Chondrocyte (in vitro differentiated cells): ENCODE measurements around the gene STXBP5. TPM values are rescaled to one million over a fixed set of nuclear protein-coding genes. Genes with fewer than 3 reads are reported as not detected.

Source experiments
- DNase-seq: peaks from one replicate; pipeline ENCODE4 v3.0.0; 2021; ENCODE audit warnings: mixed read lengths, low spot score
- H3K27ac Mint-ChIP-seq: one replicate; pipeline ENCODE4 v1.8.0; 2021; ENCODE audit warnings: mild to moderate bottlenecking, moderate library complexity, mixed read lengths; ENCODE audit not compliant: unreplicated experiment
- H3K27me3 Mint-ChIP-seq: 2 replicates; pipeline ENCODE4 v1.8.0; 2021; ENCODE audit warnings: low read depth, mixed read lengths
- H3K36me3 Mint-ChIP-seq: 2 replicates; pipeline ENCODE4 v1.8.0; 2021; ENCODE audit warnings: low read depth, mixed read lengths
- H3K4me1 Mint-ChIP-seq: 2 replicates; pipeline ENCODE4 v1.8.0; 2021; ENCODE audit warnings: low read depth, mild to moderate bottlenecking, mixed read lengths
- H3K4me3 Mint-ChIP-seq: one replicate; pipeline ENCODE4 v1.8.0; 2021; ENCODE audit warnings: mild to moderate bottlenecking, moderate library complexity, mixed read lengths; ENCODE audit not compliant: unreplicated experiment
- H3K9me3 Mint-ChIP-seq: 2 replicates; pipeline ENCODE4 v1.8.0; 2021; ENCODE audit warnings: low read depth, mixed read lengths
- total RNA-seq: library from RNA; stranded (reverse); gene quantifications from 3 replicates; pipeline ENCODE4 v1.2.1, GENCODE V29; 2021
- TF ChIP-seq, protein P1 (sequence below): fragments of 200-600 bp; sonication (generic); IDR thresholded peaks from 2 replicates; pipeline ENCODE4 v1.5.0; 2021; ENCODE audit warnings: antibody characterized with exemption, mild to moderate bottlenecking, moderate library complexity

Gene STXBP5
- total RNA-seq, 1 donor from 2014 or later = 30.8 TPM

GRCh38 chr6:147170269-147170668 is 33.9 kb upstream of the STXBP5 start:
- Mint-ChIP-seq H3K27me3 (no peaks in the 10 kb centered on the region), H3K36me3 (no peaks in the 10 kb centered on the region), H3K4me3 (no peak overlapping the region), H3K4me1 (peaks cover 31% of the 10 kb centered on the region), H3K27ac (peak overlapping the region; percentile 76), H3K9me3 (peaks cover 4% of the 10 kb centered on the region)
- TF ChIP-seq, protein P1, sequence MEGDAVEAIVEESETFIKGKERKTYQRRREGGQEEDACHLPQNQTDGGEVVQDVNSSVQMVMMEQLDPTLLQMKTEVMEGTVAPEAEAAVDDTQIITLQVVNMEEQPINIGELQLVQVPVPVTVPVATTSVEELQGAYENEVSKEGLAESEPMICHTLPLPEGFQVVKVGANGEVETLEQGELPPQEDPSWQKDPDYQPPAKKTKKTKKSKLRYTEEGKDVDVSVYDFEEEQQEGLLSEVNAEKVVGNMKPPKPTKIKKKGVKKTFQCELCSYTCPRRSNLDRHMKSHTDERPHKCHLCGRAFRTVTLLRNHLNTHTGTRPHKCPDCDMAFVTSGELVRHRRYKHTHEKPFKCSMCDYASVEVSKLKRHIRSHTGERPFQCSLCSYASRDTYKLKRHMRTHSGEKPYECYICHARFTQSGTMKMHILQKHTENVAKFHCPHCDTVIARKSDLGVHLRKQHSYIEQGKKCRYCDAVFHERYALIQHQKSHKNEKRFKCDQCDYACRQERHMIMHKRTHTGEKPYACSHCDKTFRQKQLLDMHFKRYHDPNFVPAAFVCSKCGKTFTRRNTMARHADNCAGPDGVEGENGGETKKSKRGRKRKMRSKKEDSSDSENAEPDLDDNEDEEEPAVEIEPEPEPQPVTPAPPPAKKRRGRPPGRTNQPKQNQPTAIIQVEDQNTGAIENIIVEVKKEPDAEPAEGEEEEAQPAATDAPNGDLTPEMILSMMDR = no peak
- no peak for DNase-seq

DNA sequence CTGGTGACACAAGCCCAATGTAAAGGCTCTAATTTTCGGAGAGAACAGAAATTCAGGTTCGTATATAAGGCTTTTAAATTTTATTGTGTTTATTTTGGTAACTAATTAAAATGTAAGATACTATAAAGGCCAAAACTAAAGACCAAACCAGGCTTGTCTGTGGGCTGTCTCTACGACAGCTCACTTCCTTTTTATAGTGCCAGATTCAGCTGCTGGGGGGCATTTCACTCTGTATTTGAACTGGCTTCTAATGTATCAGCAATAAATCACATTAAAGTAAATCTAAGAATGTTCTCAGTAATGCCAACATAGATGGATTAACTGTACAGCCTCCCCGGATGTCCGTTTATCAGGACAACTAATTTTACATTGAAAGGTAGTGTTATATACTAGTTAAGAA is 31.1 kb upstream of the STXBP5 start:
- H3K27ac Mint-ChIP-seq = no peak overlapping the region
- H3K9me3 Mint-ChIP-seq = peaks cover 4% of the 10 kb centered on the region
- peaks cover 19% of the 10 kb centered on the region for H3K4me1 Mint-ChIP-seq
- TF ChIP-seq, protein P1 = no peak
- no peak for DNase-seq
- H3K27me3 Mint-ChIP-seq = no peaks in the 10 kb centered on the region
- H3K36me3 Mint-ChIP-seq = no peaks in the 10 kb centered on the region
- H3K4me3 Mint-ChIP-seq = no peak overlapping the region

GRCh38 chr6:147173675-147174308 is 30.4 kb upstream of the STXBP5 start:
- no peaks in the 10 kb centered on the region for H3K27me3 Mint-ChIP-seq
- DNase-seq = no peak
- H3K27ac Mint-ChIP-seq = no peak overlapping the region
- H3K4me1 Mint-ChIP-seq = peaks cover 19% of the 10 kb centered on the region
- no peak overlapping the region for H3K4me3 Mint-ChIP-seq
- H3K9me3 Mint-ChIP-seq = peaks cover 4% of the 10 kb centered on the region
- TF ChIP-seq, protein P1 = no peak
- H3K36me3 Mint-ChIP-seq = no peaks in the 10 kb centered on the region

- no peak for DNase-seq
- Mint-ChIP-seq H3K36me3 (no peaks in the 10 kb centered on the region), H3K4me3 (no peak overlapping the region), H3K9me3 (no peaks in the 10 kb centered on the region), H3K27ac (no peak overlapping the region), H3K27me3 (no peaks in the 10 kb centered on the region), H3K4me1 (peaks cover 4% of the 10 kb centered on the region)
- TF ChIP-seq, protein P1 = no peak
These were observed 27.4 kb upstream of the STXBP5 start for GRCh38 chr6:147176795-147177194.

DNA sequence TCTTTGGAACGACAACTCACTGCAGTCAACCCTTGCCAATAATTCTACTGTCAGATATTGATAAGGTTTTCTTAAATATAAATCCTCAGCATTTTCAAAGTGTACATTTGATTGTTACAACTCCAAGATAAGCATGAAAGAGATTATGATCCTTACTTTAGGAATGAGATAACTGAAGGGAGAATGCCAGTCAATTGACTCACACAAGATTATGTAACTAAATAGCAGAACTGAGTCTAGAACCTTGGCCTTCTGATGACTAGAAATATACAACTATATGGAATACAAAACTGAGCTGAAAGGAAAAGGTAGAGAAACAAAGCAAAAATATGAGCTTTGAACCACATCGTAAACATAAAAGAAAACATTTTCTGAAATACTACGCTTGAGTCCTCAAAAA is 26.9 kb upstream of the STXBP5 start:
- no peak for DNase-seq
- H3K27me3 Mint-ChIP-seq = no peaks in the 10 kb centered on the region

More for the DNA sequence above, 26.9 kb upstream of the STXBP5 start:
- Mint-ChIP-seq H3K9me3 (no peaks in the 10 kb centered on the region), H3K27ac (no peak overlapping the region), H3K36me3 (no peaks in the 10 kb centered on the region), H3K4me3 (no peak overlapping the region), H3K4me1 (peaks cover 4% of the 10 kb centered on the region)
- TF ChIP-seq, protein P1 = no peak
